ENCODE data around the gene LIMCH1.

The LIMCH1 gene

DNA sequence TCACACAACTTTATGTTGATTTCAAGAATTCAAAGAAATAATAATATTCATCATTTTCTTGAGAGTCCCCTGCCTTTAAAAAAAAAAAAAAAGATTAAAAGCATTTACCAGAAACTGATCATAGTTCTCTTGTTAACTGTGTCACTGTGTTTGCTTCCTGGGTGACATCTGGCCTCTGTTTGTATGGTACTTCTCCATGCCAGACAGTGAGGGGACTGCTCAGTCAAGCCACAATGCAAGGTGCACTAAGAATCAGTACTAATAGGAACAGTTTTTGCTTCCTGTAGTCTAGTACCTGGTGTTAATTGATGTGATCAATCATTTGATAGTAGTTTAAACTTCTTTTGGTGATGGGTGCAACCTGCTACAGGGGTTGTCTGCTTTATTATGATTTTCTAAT, 133.0 kb downstream of the LIMCH1 start:
- H3K27ac ChIP-seq, result no peak overlapping the region
- H3K27me3 ChIP-seq (ENCODE audit: insufficient read depth, low read depth), result no peaks in the 10 kb centered on the region
- H3K4me2 ChIP-seq, result no peak overlapping the region
- no peaks in the 10 kb centered on the region for H3K4me1 ChIP-seq (ENCODE audit: low read depth, poor library complexity, severe bottlenecking)
- TF ChIP-seq, protein P1, sequence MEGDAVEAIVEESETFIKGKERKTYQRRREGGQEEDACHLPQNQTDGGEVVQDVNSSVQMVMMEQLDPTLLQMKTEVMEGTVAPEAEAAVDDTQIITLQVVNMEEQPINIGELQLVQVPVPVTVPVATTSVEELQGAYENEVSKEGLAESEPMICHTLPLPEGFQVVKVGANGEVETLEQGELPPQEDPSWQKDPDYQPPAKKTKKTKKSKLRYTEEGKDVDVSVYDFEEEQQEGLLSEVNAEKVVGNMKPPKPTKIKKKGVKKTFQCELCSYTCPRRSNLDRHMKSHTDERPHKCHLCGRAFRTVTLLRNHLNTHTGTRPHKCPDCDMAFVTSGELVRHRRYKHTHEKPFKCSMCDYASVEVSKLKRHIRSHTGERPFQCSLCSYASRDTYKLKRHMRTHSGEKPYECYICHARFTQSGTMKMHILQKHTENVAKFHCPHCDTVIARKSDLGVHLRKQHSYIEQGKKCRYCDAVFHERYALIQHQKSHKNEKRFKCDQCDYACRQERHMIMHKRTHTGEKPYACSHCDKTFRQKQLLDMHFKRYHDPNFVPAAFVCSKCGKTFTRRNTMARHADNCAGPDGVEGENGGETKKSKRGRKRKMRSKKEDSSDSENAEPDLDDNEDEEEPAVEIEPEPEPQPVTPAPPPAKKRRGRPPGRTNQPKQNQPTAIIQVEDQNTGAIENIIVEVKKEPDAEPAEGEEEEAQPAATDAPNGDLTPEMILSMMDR (conservative IDR thresholded peaks at IDR 0.05; ENCODE audit: low read depth, low read length), result no peak
- no peaks in the 10 kb centered on the region for H3K36me3 ChIP-seq (ENCODE audit: insufficient read depth)
- no peaks in the 10 kb centered on the region for H4K20me1 ChIP-seq (ENCODE audit: insufficient read depth)
- no peak overlapping the region for H3K4me3 ChIP-seq (IDR thresholded peaks at IDR 0.05; ENCODE audit: insufficient read depth, low read depth, low read length)
- no peak overlapping the region for H2AFZ ChIP-seq (ENCODE audit: low read depth)
- H3K9ac ChIP-seq, result no peak overlapping the region
- H3K79me2 ChIP-seq (ENCODE audit: insufficient read depth, low read depth), result no peaks in the 10 kb centered on the region

DNA sequence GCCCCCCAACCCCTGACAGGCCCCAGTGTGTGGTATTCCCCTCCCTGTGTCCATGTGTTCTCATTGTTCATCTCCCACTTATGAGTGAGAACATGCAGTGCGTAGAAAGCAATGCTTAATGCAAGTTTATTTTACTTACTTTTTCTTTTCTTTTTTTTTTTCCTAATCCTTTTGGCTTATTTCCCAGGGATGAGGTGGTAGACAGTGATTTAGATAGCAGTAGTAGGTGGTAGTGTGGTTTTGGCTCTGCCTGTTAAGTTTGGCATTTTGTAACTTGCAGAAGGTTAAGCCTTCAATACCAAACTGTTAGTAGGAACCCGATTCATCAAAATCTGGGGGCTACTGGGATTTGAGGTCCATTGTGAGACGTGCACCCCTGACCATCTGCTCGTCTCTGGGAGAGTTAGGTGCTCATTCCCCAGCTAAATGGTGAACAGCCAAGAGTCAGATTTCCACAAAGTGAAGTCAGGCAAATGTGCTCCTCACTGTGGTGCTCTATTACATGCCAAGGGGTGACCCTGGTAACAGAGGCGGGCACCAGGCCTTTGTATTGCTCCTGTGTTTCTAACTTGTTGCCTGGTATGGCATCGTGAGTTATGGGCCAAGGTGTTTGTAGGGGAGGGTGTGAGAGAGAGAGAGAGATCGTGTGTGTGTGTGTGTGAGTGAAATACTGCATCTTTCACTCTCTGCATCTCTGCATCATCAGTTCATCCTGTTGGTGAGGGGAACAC, 140.3 kb downstream of the LIMCH1 start:
- Histone ChIP-seq H3K4me2 (no peak overlapping the region), H3K27me3 (ENCODE audit: insufficient read depth, low read depth) (no peaks in the 10 kb centered on the region), H3K4me3 (IDR thresholded peaks at IDR 0.05; ENCODE audit: insufficient read depth, low read depth, low read length) (no peak overlapping the region), H3K27ac (no peak overlapping the region), H3K4me1 (ENCODE audit: low read depth, poor library complexity, severe bottlenecking) (no peaks in the 10 kb centered on the region), H3K79me2 (ENCODE audit: insufficient read depth, low read depth) (no peaks in the 10 kb centered on the region), H2AFZ (ENCODE audit: low read depth) (no peak overlapping the region), H3K9ac (no peak overlapping the region), H3K36me3 (ENCODE audit: insufficient read depth) (no peaks in the 10 kb centered on the region), H4K20me1 (ENCODE audit: insufficient read depth) (no peaks in the 10 kb centered on the region)
- TF ChIP-seq, protein P1 (conservative IDR thresholded peaks at IDR 0.05; ENCODE audit: low read depth, low read length), result no peak

DNA sequence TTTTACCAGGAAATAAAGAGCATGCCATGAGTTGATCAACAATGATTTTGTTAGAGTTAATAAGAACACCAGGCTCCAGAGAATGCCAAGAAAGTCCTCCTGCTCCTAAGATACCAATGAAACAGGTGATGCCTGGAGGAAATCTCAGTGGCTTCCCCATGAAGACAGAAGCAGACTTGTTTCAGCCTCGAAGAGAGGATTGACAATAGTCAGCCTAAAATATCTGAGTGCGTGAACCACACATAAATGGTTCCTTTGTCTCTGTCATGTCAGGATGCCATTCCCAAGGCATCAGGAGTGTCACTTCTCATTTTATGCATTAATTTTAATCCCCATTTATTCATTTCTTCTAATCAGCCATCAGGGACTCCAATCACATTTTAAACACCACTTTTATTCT, 141.0 kb downstream of the LIMCH1 start:
- Histone ChIP-seq H3K27ac (no peak overlapping the region), H3K4me3 (IDR thresholded peaks at IDR 0.05; ENCODE audit: insufficient read depth, low read depth, low read length) (no peak overlapping the region), H3K36me3 (ENCODE audit: insufficient read depth) (no peaks in the 10 kb centered on the region), H3K4me1 (ENCODE audit: low read depth, poor library complexity, severe bottlenecking) (no peaks in the 10 kb centered on the region), H3K9ac (no peak overlapping the region), H3K27me3 (ENCODE audit: insufficient read depth, low read depth) (no peaks in the 10 kb centered on the region), H2AFZ (ENCODE audit: low read depth) (no peak overlapping the region), H3K79me2 (ENCODE audit: insufficient read depth, low read depth) (no peaks in the 10 kb centered on the region), H4K20me1 (ENCODE audit: insufficient read depth) (no peaks in the 10 kb centered on the region), H3K4me2 (no peak overlapping the region)
- TF ChIP-seq, protein P1 (conservative IDR thresholded peaks at IDR 0.05; ENCODE audit: low read depth, low read length), result no peak

DNA sequence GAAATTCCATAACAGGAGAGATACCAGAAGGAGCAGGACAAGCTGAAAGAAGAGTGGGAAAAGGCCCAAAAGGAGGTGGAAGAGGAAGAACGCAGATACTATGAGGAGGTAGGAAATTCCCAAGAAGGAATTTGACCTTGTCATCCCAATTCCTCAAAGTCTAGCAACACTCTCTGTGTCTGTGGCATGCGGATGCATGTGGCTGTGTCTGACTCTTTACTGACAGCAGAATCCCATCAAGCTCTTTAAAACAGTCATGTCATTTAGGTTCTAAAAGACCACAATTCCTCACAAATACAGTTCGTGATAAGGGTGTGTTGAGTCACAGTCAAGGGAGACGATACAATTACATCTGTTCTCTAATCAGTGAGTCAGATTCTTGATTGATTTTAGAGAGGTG, 142.0 kb downstream of the LIMCH1 start:
- no peak overlapping the region for H3K27ac ChIP-seq

More for the DNA sequence above, 142.0 kb downstream of the LIMCH1 start:
- no peaks in the 10 kb centered on the region for H3K4me1 ChIP-seq (ENCODE audit: low read depth, poor library complexity, severe bottlenecking)
- no peaks in the 10 kb centered on the region for H3K27me3 ChIP-seq (ENCODE audit: insufficient read depth, low read depth)
- H3K36me3 ChIP-seq (ENCODE audit: insufficient read depth), result no peaks in the 10 kb centered on the region
- H4K20me1 ChIP-seq (ENCODE audit: insufficient read depth), result no peaks in the 10 kb centered on the region
- H2AFZ ChIP-seq (ENCODE audit: low read depth), result no peak overlapping the region
- H3K9ac ChIP-seq, result no peak overlapping the region
- H3K4me2 ChIP-seq, result no peak overlapping the region
- TF ChIP-seq, protein P1 (conservative IDR thresholded peaks at IDR 0.05; ENCODE audit: low read depth, low read length), result no peak
- H3K79me2 ChIP-seq (ENCODE audit: insufficient read depth, low read depth), result no peaks in the 10 kb centered on the region
- no peak overlapping the region for H3K4me3 ChIP-seq (IDR thresholded peaks at IDR 0.05; ENCODE audit: insufficient read depth, low read depth, low read length)
